Liver (tissue), 9 donors: ENCODE results near the gene USP48. TPM values are rescaled to one million over a fixed set of nuclear protein-coding genes. Genes with fewer than 3 reads are reported as not detected.
"Not testable (repeated sequence)": the region's sequence is repeated elsewhere in the genome, so short reads cannot be mapped to it uniquely, and the experiment has no call there.

Experiments used
- DNase-seq: peaks from one replicate; pipeline ENCODE4 v3.0.0-alpha.2; 2017; ENCODE audit warnings: low spot score
- H3K27ac ChIP-seq, 2 donors: one replicate each; pipeline ENCODE4 v1.7.0; 2013; ENCODE audit warnings: inconsistent platforms in 2 of 2, low read length in 2 of 2, control low read depth in 1 of 2, low read depth in 1 of 2, mild to moderate bottlenecking in 1 of 2
- H3K27me3 ChIP-seq, 4 donors: one replicate each; pipeline versions ENCODE4 v1.6.1 to v1.7.0; 2013; ENCODE audit warnings: low read length in 3 of 4, inconsistent platforms in 1 of 4, mild to moderate bottlenecking in 1 of 4, moderate library complexity in 1 of 4; ENCODE audit not compliant: control insufficient read depth in 4 of 4, insufficient read depth in 4 of 4
- H3K36me3 ChIP-seq, 4 donors: one replicate each; pipeline versions ENCODE4 v1.6.1 to v1.7.0; 2013; ENCODE audit warnings: low read length in 3 of 4, mild to moderate bottlenecking in 3 of 4, low read depth in 1 of 4, moderate library complexity in 1 of 4; ENCODE audit not compliant: control insufficient read depth in 4 of 4, insufficient read depth in 3 of 4
- H3K4me1 ChIP-seq, 4 donors: one replicate each; pipeline versions ENCODE4 v1.6.1 to v1.7.0; 2013; ENCODE audit warnings: low read length in 3 of 4, mild to moderate bottlenecking in 3 of 4, moderate library complexity in 1 of 4; ENCODE audit not compliant: control insufficient read depth in 4 of 4, insufficient read depth in 4 of 4
- H3K4me3 ChIP-seq, 3 donors: one replicate each; pipeline versions ENCODE4 v1.6.1 to v1.7.0; 2013; ENCODE audit warnings: low read length in 3 of 3, control low read depth in 1 of 3, low read depth in 1 of 3, mild to moderate bottlenecking in 1 of 3
- H3K9ac ChIP-seq, 2 donors: one replicate each; pipeline ENCODE4 v1.7.0; 2013; ENCODE audit warnings: low read length in 2 of 2, mild to moderate bottlenecking in 2 of 2, moderate library complexity in 2 of 2, control low read depth in 1 of 2, low read depth in 1 of 2
- H3K9me3 ChIP-seq, 4 donors: one replicate each; pipeline versions ENCODE4 v1.6.1 to v1.7.0; 2013; ENCODE audit warnings: low read length in 3 of 4; ENCODE audit not compliant: control insufficient read depth in 4 of 4
- ATF3 ChIP-seq: IDR thresholded peaks from 2 replicates; pipeline ENCODE4 v1.6.1; 2016; ENCODE audit warnings: antibody characterized with exemption
- CTCF ChIP-seq: fragments of 150-350 bp; IDR thresholded peaks from 2 replicates; pipeline ENCODE4 v1.5.1; 2017; ENCODE audit warnings: improper control_type of control experiment, low read depth, low read length; ENCODE audit not compliant: missing input control
- EGR1 ChIP-seq, 2 donors: IDR thresholded peaks; 2 replicates each; pipeline ENCODE4 v1.6.1; 2016 to 2018; ENCODE audit warnings: antibody characterized with exemption in 2 of 2, low read depth in 2 of 2
- FOXA1 ChIP-seq: IDR thresholded peaks from 2 replicates; pipeline ENCODE4 v1.6.1; 2016; ENCODE audit warnings: antibody characterized with exemption
- FOXA2 ChIP-seq: IDR thresholded peaks from 2 replicates; pipeline ENCODE4 v1.6.1; 2016; ENCODE audit warnings: antibody characterized with exemption
- GABPA ChIP-seq, 2 donors: IDR thresholded peaks in 1 of 2; conservative IDR thresholded peaks in 1 of 2; 2 replicates each; pipeline ENCODE4 v1.6.1; 2016; ENCODE audit warnings: antibody characterized with exemption in 2 of 2, mild to moderate bottlenecking in 1 of 2, moderate library complexity in 1 of 2
- HNF4A ChIP-seq, 2 donors: conservative IDR thresholded peaks; 2 replicates each; pipeline ENCODE4 v1.6.1; 2016; ENCODE audit warnings: antibody characterized with exemption in 2 of 2, mild to moderate bottlenecking in 2 of 2
- HNF4G ChIP-seq: IDR thresholded peaks from 2 replicates; pipeline ENCODE4 v1.6.1; 2016; ENCODE audit warnings: antibody characterized with exemption
- JUND ChIP-seq, 2 donors: IDR thresholded peaks; 2 replicates each; pipeline ENCODE4 v1.6.1; 2016; ENCODE audit warnings: antibody characterized with exemption in 2 of 2
- MAX ChIP-seq: IDR thresholded peaks from 2 replicates; pipeline ENCODE4 v1.6.1; 2016; ENCODE audit warnings: antibody characterized with exemption
- NR2F2 ChIP-seq: IDR thresholded peaks from 2 replicates; pipeline ENCODE4 v1.6.1; 2016; ENCODE audit warnings: antibody characterized with exemption
- RAD21 ChIP-seq, 2 donors: IDR thresholded peaks; 2 replicates each; pipeline ENCODE4 v1.6.1; 2016; ENCODE audit warnings: antibody characterized with exemption in 2 of 2, mild to moderate bottlenecking in 2 of 2
- REST ChIP-seq: IDR thresholded peaks from 2 replicates; pipeline ENCODE4 v1.6.1; 2016; ENCODE audit warnings: antibody characterized with exemption, mild to moderate bottlenecking
- RXRA ChIP-seq, 2 donors: IDR thresholded peaks; 2 replicates each; pipeline ENCODE4 v1.6.1; 2017 to 2018; ENCODE audit warnings: antibody characterized with exemption in 2 of 2, mild to moderate bottlenecking in 1 of 2
- SP1 ChIP-seq: IDR thresholded peaks from 2 replicates; pipeline ENCODE4 v1.6.1; 2018; ENCODE audit warnings: antibody characterized with exemption, mild to moderate bottlenecking
- TAF1 ChIP-seq: conservative IDR thresholded peaks from 2 replicates; pipeline ENCODE4 v1.6.1; 2016; ENCODE audit warnings: antibody characterized with exemption, mild to moderate bottlenecking
- YY1 ChIP-seq: IDR thresholded peaks from 2 replicates; pipeline ENCODE4 v1.6.1; 2016; ENCODE audit warnings: antibody characterized with exemption, mild to moderate bottlenecking
- ZBTB33 ChIP-seq: IDR thresholded peaks from 2 replicates; pipeline ENCODE4 v1.6.1; 2016; ENCODE audit warnings: antibody characterized with exemption
- WGBS: extraction: QIAGEN DNeasy Blood & Tissue Kit; methylation state at CpG from one replicate; pipeline ENCODE4 v1.1.7; 2013; 5-methylcytosine and 5-hydroxymethylcytosine counted together
- polyA plus RNA-seq, 2 donors: library from polyadenylated mRNA; stranded (reverse) in 1 of 2; unstranded in 1 of 2; fragments of 200-250 nt in 1 of 2; fragments of >200 nt in 1 of 2; fragmentation: Nextera tagmentation in 1 of 2; extraction: Ambion mirVana in 1 of 2; gene quantifications; one replicate each; pipeline versions ENCODE4 v1.2.1 to v1.2.3, GENCODE V29; 2013 to 2015
- total RNA-seq, 2 donors: library from RNA; depleted of rRNA; stranded (reverse); fragments of >200 nt; gene quantifications; one replicate each; pipeline ENCODE4 v1.2.3, GENCODE V29; 2014
- donor health status: healthy.
- donor health status: healthy.
- donor health status: healthy.
- donor health status: healthy.
- donor health status: healthy.

The USP48 gene
- total and polyA plus RNA-seq, 4 donors = 7.8 to 34.9 (median 23.1) TPM

- peaks cover 0 to 3% (median 0%) of the 10 kb centered on the region in 4 donors for H3K36me3 ChIP-seq
- TF ChIP-seq REST (no peak), TAF1 (no peak), JUND (IDR thresholded peaks at IDR 0.05) (no peak), ATF3 (no peak), EGR1 (IDR thresholded peaks at IDR 0.05; ENCODE audit: low read depth in 2 of 2) (no peak), FOXA2 (no peak), YY1 (no peak), MAX (no peak), SP1 (no peak), GABPA (IDR thresholded peaks at IDR 0.05 in 1 of 2, conservative IDR thresholded peaks at IDR 0.05 in 1 of 2) (no peak), HNF4A (conservative IDR thresholded peaks at IDR 0.05) (no peak), RAD21 (IDR thresholded peaks at IDR 0.05) (no peak), CTCF (no peak), NR2F2 (no peak), FOXA1 (no peak), ZBTB33 (no peak), RXRA (IDR thresholded peaks at IDR 0.05) (no peak), HNF4G (no peak)
- 96% methylated on average over 5 of the region's 5 CpGs for WGBS
- H3K9ac ChIP-seq = no peak overlapping the region
- no peak overlapping the region for H3K4me3 ChIP-seq
- H3K27me3 ChIP-seq = no peaks in the 10 kb centered on the region
- no peak for DNase-seq
- no peaks in the 10 kb centered on the region for H3K9me3 ChIP-seq
- no peak overlapping the region for H3K27ac ChIP-seq
- H3K4me1 ChIP-seq = no peaks in the 10 kb centered on the region
Measured at GRCh38 chr1:21827141-21827679, 44.3 kb upstream of the USP48 start.

GRCh38 chr1:21826694-21827093, 43.7 kb upstream of the USP48 start:
- not testable (repeated sequence) for H3K27ac ChIP-seq, H3K27me3 ChIP-seq, H3K36me3 ChIP-seq, H3K4me3 ChIP-seq, H3K4me1 ChIP-seq, H3K9ac ChIP-seq, H3K9me3 ChIP-seq, DNase-seq
- WGBS = 93% methylated on average over 10 of the region's 10 CpGs
